Measurements from ENCODE around the gene FBXL17. TPM values are rescaled to one million over a fixed set of nuclear protein-coding genes. Genes with fewer than 3 reads are reported as not detected.

Gene FBXL17
- total and polyA plus RNA-seq, 9 of the 15 experiments (the other 6 are each of a cell fraction or from before 2014, with no cell fraction given), result 0.32 to 5.4 (median 1.8) TPM

- TF ChIP-seq MNT (conservative IDR thresholded peaks at IDR 0.05) (no peak), NFE2 (IDR thresholded peaks at IDR 0.05; ENCODE audit: low read depth) (peak; percentile 71), SRSF7 (optimal IDR thresholded peaks at IDR 0.05; ENCODE audit: low read depth, low read length) (no peak), LEF1 (IDR thresholded peaks at IDR 0.05) (0 out of 2 replicates have a peak, but pooled peaks have one; percentile 36), FOSL1 (tag; conservative IDR thresholded peaks at IDR 0.05) (peak; percentile 62), ARID1B (IDR thresholded peaks at IDR 0.05) (peak; percentile 15; the same call in 1 of the 2 replicates), TRIM24 (IDR thresholded peaks at IDR 0.05) (peak in 1 of 2 experiments; percentile 63; a peak in 2 of 4 replicates), ELK3 (CRISPR knock-in tag; IDR thresholded peaks at IDR 0.05) (no peak), PBX2 (CRISPR knock-in tag; IDR thresholded peaks at IDR 0.05; ENCODE audit: low read depth) (no peak), PBX2 (tag; conservative IDR thresholded peaks at IDR 0.05; ENCODE audit: low read depth) (peak; percentile 54), JUND (IDR thresholded peaks at IDR 0.05; ENCODE audit: borderline replicate concordance, low read depth, low read length) (peak; percentile 70), JUND (tag; IDR thresholded peaks at IDR 0.05; ENCODE audit: borderline replicate concordance, low read depth, low read length) (peak; percentile 69; the same call in 2 of the 3 replicates)
Observed at GRCh38 chr5:108360280-108360679, 21.6 kb downstream of the FBXL17 start (continued).

All from K562 (cell line).